ENCODE measurements around the gene MAP3K7.

Gene MAP3K7

DNA sequence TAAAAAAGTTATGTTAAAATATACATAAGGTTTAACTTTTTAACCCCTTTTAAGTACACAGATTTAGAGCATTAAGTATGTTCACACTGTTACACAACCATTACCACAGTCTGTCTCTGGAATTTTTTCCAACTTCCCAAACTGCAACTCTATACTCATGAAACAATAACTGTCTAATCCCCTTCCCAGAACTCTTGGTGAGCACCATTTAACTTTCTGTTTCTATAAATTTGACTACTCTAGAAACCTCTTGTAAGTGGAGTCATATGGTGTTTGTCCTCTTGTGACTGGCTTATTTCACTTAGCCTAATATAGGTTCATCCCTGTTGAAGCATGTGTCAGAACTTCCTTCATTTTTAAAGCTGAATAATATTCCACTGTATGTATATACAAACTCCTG is 98.1 kb downstream of the MAP3K7 start:
- ChIA-PET POLR2A (no interaction called here), CTCF (no interaction called here)
- H3K36me3 ChIP-seq (ENCODE audit: control insufficient read depth in 4 of 4, insufficient read depth in 4 of 4, low read length in 3 of 4), result no peaks in the 10 kb centered on the region

DNA sequence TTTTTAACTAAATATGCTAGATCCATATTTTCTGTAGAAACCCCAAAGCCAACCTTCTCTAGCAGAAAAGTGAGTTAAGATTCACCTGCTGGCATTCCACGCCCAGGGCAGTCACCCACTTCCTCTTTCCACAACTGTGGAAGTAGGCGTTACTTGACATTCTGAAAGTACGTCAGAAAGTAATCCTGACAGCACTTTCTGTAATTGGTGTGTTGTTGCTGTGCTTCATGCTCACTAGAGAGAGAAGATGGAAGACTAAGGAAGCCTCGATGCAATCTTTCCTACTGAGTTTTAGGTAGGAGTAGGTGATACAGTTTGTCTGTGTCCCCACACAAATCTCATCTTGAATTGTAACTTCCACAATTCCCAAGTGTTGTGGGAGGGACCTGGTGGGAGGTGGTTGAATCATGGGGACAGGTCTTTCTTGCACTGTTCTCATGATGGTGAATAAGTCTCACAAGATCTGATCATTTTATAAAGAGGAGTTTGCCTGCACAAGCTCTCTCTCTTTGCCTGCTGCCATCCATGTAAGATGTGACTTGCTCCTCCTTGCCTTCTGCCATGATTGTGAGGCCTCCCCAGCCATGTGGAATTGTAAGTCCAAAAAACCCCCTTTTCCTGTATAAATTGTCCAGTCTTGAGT is 101.1 kb downstream of the MAP3K7 start:
- H3K4me1 ChIP-seq (ENCODE audit: control extremely low read depth in 1 of 4, control insufficient read depth in 4 of 4, insufficient read depth in 4 of 4, low read length in 3 of 4), result no peaks in the 10 kb centered on the region
- ChIA-PET CTCF (interaction anchor here (1.2 kb wide), 1 partner anchor 545 kb away, joined by 3 read pairs; no protein-coding TSS in a partner anchor), POLR2A (no interaction called here)

More for the DNA sequence above, 98.1 kb downstream of the MAP3K7 start:
- Histone ChIP-seq H3K27me3 (replicated peaks in 2 of 5; ENCODE audit: control insufficient read depth in 4 of 5, insufficient read depth in 5 of 5, low read length in 4 of 5) (no peaks in the 10 kb centered on the region), H3K4me1 (ENCODE audit: control extremely low read depth in 1 of 4, control insufficient read depth in 4 of 4, insufficient read depth in 4 of 4, low read length in 3 of 4) (peaks cover 3 to 12% (median 10%) of the 10 kb centered on the region in 4 experiments), H3K27ac (ENCODE audit: insufficient read depth in 1 of 2, low read depth in 1 of 2, low read length in 2 of 2, poor library complexity in 1 of 2, severe bottlenecking in 2 of 2) (no peak overlapping the region), H3K4me3 (ENCODE audit: control insufficient read depth in 1 of 7, extremely low read depth in 1 of 7, insufficient read depth in 4 of 7, low read depth in 2 of 7, low read length in 6 of 7) (no peak overlapping the region), H3K9me3 (ENCODE audit: control extremely low read depth in 1 of 5, control insufficient read depth in 4 of 5, insufficient read depth in 2 of 5, low read depth in 1 of 5, low read length in 4 of 5) (peaks cover 0 to 5% (median 0%) of the 10 kb centered on the region in 5 experiments)
- DNase-seq, result no peak

GRCh38 chr6:90484903-90485302 is 102.0 kb downstream of the MAP3K7 start:
- Histone ChIP-seq H3K9me3 (ENCODE audit: control extremely low read depth in 1 of 5, control insufficient read depth in 4 of 5, insufficient read depth in 2 of 5, low read depth in 1 of 5, low read length in 4 of 5) (peaks cover 0 to 5% (median 0%) of the 10 kb centered on the region in 5 experiments), H3K4me1 (ENCODE audit: control extremely low read depth in 1 of 4, control insufficient read depth in 4 of 4, insufficient read depth in 4 of 4, low read length in 3 of 4) (no peaks in the 10 kb centered on the region), H3K4me3 (ENCODE audit: control insufficient read depth in 1 of 7, extremely low read depth in 1 of 7, insufficient read depth in 4 of 7, low read depth in 2 of 7, low read length in 6 of 7) (no peak overlapping the region), H3K36me3 (ENCODE audit: control insufficient read depth in 4 of 4, insufficient read depth in 4 of 4, low read length in 3 of 4) (no peaks in the 10 kb centered on the region), H3K27me3 (replicated peaks in 2 of 5; ENCODE audit: control insufficient read depth in 4 of 5, insufficient read depth in 5 of 5, low read length in 4 of 5) (no peaks in the 10 kb centered on the region), H3K27ac (ENCODE audit: insufficient read depth in 1 of 2, low read depth in 1 of 2, low read length in 2 of 2, poor library complexity in 1 of 2, severe bottlenecking in 2 of 2) (no peak overlapping the region)
- no peak for DNase-seq
- WGBS (ENCODE audit: insufficient coverage), result 92% methylated on average over 5 of the region's 5 CpGs
- ChIA-PET POLR2A (no interaction called here), CTCF (interaction anchor here (0.6 to 13.1 kb wide), 3 partner anchors 9 to 544 kb away, joined by 3 to 153 read pairs (median 3); no protein-coding TSS in a partner anchor)

More for the DNA sequence above, 101.1 kb downstream of the MAP3K7 start:
- Histone ChIP-seq H3K9me3 (ENCODE audit: control extremely low read depth in 1 of 5, control insufficient read depth in 4 of 5, insufficient read depth in 2 of 5, low read depth in 1 of 5, low read length in 4 of 5) (peaks cover 0 to 5% (median 0%) of the 10 kb centered on the region in 5 experiments), H3K4me3 (ENCODE audit: control insufficient read depth in 1 of 7, extremely low read depth in 1 of 7, insufficient read depth in 4 of 7, low read depth in 2 of 7, low read length in 6 of 7) (no peak overlapping the region), H3K36me3 (ENCODE audit: control insufficient read depth in 4 of 4, insufficient read depth in 4 of 4, low read length in 3 of 4) (no peaks in the 10 kb centered on the region), H3K27me3 (replicated peaks in 2 of 5; ENCODE audit: control insufficient read depth in 4 of 5, insufficient read depth in 5 of 5, low read length in 4 of 5) (no peaks in the 10 kb centered on the region), H3K27ac (ENCODE audit: insufficient read depth in 1 of 2, low read depth in 1 of 2, low read length in 2 of 2, poor library complexity in 1 of 2, severe bottlenecking in 2 of 2) (no peak overlapping the region)
- DNase-seq, result peak in 1 of 3 donors; percentile 63
- 58% methylated on average over 2 of the region's 4 CpGs for WGBS (ENCODE audit: insufficient coverage)

GRCh38 chr6:90484385-90484784 is 102.5 kb downstream of the MAP3K7 start:
- H3K27ac ChIP-seq (ENCODE audit: insufficient read depth in 1 of 2, low read depth in 1 of 2, low read length in 2 of 2, poor library complexity in 1 of 2, severe bottlenecking in 2 of 2), result no peak overlapping the region
- H3K9me3 ChIP-seq (ENCODE audit: control extremely low read depth in 1 of 5, control insufficient read depth in 4 of 5, insufficient read depth in 2 of 5, low read depth in 1 of 5, low read length in 4 of 5), result peaks cover 0 to 5% (median 0%) of the 10 kb centered on the region in 5 experiments
- no peaks in the 10 kb centered on the region for H3K4me1 ChIP-seq (ENCODE audit: control extremely low read depth in 1 of 4, control insufficient read depth in 4 of 4, insufficient read depth in 4 of 4, low read length in 3 of 4)
- ChIA-PET POLR2A (no interaction called here), CTCF (interaction anchor here (0.7 to 13.1 kb wide), 3 partner anchors 8 to 544 kb away, joined by 3 to 153 read pairs (median 7); no protein-coding TSS in a partner anchor)
- DNase-seq, result no peak
- WGBS (ENCODE audit: insufficient coverage), result 90% methylated on average over 2 of the region's 3 CpGs
- H3K36me3 ChIP-seq (ENCODE audit: control insufficient read depth in 4 of 4, insufficient read depth in 4 of 4, low read length in 3 of 4), result no peaks in the 10 kb centered on the region
- no peak overlapping the region for H3K4me3 ChIP-seq (ENCODE audit: control insufficient read depth in 1 of 7, extremely low read depth in 1 of 7, insufficient read depth in 4 of 7, low read depth in 2 of 7, low read length in 6 of 7)
- H3K27me3 ChIP-seq (replicated peaks in 2 of 5; ENCODE audit: control insufficient read depth in 4 of 5, insufficient read depth in 5 of 5, low read length in 4 of 5), result no peaks in the 10 kb centered on the region

DNA sequence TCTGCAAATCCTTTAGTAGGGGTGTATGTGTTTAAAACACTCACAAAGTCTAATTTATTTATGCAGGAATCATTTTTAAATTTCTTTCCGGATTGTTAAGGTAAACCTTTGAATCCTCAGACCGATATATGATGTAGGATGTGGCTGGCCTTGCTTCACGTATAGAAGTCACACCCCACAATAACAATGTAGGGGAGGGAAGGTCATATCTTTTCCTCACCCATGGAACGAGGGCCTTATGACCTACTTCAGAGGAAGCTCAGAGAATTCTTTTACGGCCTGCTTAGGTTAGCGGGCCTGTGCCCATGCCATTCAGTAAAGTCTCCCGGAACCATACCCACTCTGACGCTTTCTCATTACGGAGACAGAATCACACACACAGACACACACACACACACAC is 102.9 kb downstream of the MAP3K7 start:
- Histone ChIP-seq H3K36me3 (ENCODE audit: control insufficient read depth in 4 of 4, insufficient read depth in 4 of 4, low read length in 3 of 4) (no peaks in the 10 kb centered on the region), H3K4me1 (ENCODE audit: control extremely low read depth in 1 of 4, control insufficient read depth in 4 of 4, insufficient read depth in 4 of 4, low read length in 3 of 4) (peaks cover 0 to 3% (median 3%) of the 10 kb centered on the region in 4 experiments), H3K27me3 (replicated peaks in 2 of 5; ENCODE audit: control insufficient read depth in 4 of 5, insufficient read depth in 5 of 5, low read length in 4 of 5) (no peaks in the 10 kb centered on the region), H3K4me3 (ENCODE audit: control insufficient read depth in 1 of 7, extremely low read depth in 1 of 7, insufficient read depth in 4 of 7, low read depth in 2 of 7, low read length in 6 of 7) (no peak overlapping the region), H3K27ac (ENCODE audit: insufficient read depth in 1 of 2, low read depth in 1 of 2, low read length in 2 of 2, poor library complexity in 1 of 2, severe bottlenecking in 2 of 2) (no peak overlapping the region), H3K9me3 (ENCODE audit: control extremely low read depth in 1 of 5, control insufficient read depth in 4 of 5, insufficient read depth in 2 of 5, low read depth in 1 of 5, low read length in 4 of 5) (peaks cover 0 to 5% (median 0%) of the 10 kb centered on the region in 5 experiments)
- POLR2A ChIA-PET, result no interaction called here
- 86% methylated on average over 1 of the region's 9 CpGs for WGBS (ENCODE audit: insufficient coverage)
- CTCF ChIA-PET, result interaction anchor here (1.8 to 13.1 kb wide), 2 partner anchors 9 to 543 kb away, joined by 7 to 153 read pairs; no protein-coding TSS in a partner anchor
- DNase-seq, result no peak

DNA sequence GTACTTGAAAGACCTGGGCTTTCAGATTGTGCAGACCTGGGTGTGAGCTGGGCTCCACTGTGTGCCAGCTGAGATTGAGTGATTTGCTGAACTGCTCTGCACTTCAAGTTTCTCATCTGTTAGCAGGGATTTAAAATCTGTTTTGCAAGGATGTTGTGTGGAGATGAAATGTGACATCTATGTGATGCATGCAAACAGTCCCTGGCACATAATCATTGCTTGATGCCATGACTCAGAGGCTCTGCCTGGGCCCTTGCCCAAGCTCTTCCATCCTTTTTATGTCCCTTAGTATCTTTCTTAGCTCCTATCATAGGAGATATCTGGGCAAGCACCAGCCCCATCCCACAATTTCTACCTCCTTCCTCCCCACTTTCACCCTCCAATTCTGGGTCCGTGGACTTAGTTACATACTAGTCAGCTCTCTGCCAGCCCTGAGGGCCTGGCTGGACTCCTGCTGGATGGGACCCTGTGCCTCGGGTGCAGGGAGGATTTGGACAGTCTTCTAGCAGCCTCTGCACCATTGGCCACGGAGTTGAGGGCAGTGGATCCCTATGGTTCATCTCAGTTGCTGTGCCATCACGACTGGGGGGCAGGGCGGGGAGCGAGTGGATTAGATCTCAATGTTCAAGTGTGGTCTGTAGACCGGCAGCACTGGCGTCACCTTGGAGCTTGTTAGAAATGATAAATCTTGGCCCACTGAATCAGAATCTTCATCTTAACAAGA is 103.6 kb downstream of the MAP3K7 start:
- H3K27ac ChIP-seq (ENCODE audit: insufficient read depth in 1 of 2, low read depth in 1 of 2, low read length in 2 of 2, poor library complexity in 1 of 2, severe bottlenecking in 2 of 2), result no peak overlapping the region
- H3K27me3 ChIP-seq (replicated peaks in 2 of 5; ENCODE audit: control insufficient read depth in 4 of 5, insufficient read depth in 5 of 5, low read length in 4 of 5), result no peaks in the 10 kb centered on the region
- POLR2A ChIA-PET, result no interaction called here
- H3K9me3 ChIP-seq (ENCODE audit: control extremely low read depth in 1 of 5, control insufficient read depth in 4 of 5, insufficient read depth in 2 of 5, low read depth in 1 of 5, low read length in 4 of 5), result peaks cover 0 to 5% (median 0%) of the 10 kb centered on the region in 5 experiments
- no peak for DNase-seq
- H3K4me1 ChIP-seq (ENCODE audit: control extremely low read depth in 1 of 4, control insufficient read depth in 4 of 4, insufficient read depth in 4 of 4, low read length in 3 of 4), result peaks cover 0 to 4% (median 4%) of the 10 kb centered on the region in 4 experiments
- WGBS (ENCODE audit: insufficient coverage), result 94% methylated on average over 6 of the region's 8 CpGs
- CTCF ChIA-PET, result interaction anchor here (1.8 to 13.1 kb wide), 2 partner anchors 9 to 542 kb away, joined by 7 to 153 read pairs; no protein-coding TSS in a partner anchor
- H3K36me3 ChIP-seq (ENCODE audit: control insufficient read depth in 4 of 4, insufficient read depth in 4 of 4, low read length in 3 of 4), result no peaks in the 10 kb centered on the region
- H3K4me3 ChIP-seq (ENCODE audit: control insufficient read depth in 1 of 7, extremely low read depth in 1 of 7, insufficient read depth in 4 of 7, low read depth in 2 of 7, low read length in 6 of 7), result no peak overlapping the region

DNA sequence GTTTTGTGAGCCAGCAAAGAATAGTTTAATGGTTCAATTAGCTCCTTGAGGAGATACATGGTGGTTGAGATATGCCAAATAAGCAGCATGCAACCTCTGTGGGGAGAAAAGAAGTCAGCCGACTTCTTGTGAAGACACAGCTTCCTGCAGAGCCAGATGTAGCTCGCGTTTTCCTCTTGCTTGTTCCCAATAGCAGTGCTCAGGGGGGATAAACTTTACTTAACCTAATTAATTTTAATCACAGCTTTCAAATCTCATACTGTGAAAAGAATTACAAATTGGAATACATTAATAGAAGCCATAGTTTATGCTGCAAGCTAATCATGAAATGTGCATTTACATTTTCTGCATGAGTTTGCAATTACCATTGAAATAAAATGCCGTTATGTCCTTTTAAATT is 106.2 kb downstream of the MAP3K7 start:
- ChIA-PET POLR2A (no interaction called here), CTCF (interaction anchor here (0.9 to 13.1 kb wide), 9 partner anchors 11 to 540 kb away, joined by 3 to 153 read pairs (median 5); no protein-coding TSS in a partner anchor)
- WGBS (ENCODE audit: insufficient coverage), result 100% methylated on average over 1 of the region's 4 CpGs
- Histone ChIP-seq H3K4me3 (ENCODE audit: control insufficient read depth in 1 of 7, extremely low read depth in 1 of 7, insufficient read depth in 4 of 7, low read depth in 2 of 7, low read length in 6 of 7) (no peak overlapping the region), H3K4me1 (ENCODE audit: control extremely low read depth in 1 of 4, control insufficient read depth in 4 of 4, insufficient read depth in 4 of 4, low read length in 3 of 4) (peaks cover 0 to 4% (median 4%) of the 10 kb centered on the region in 4 experiments), H3K27me3 (replicated peaks in 2 of 5; ENCODE audit: control insufficient read depth in 4 of 5, insufficient read depth in 5 of 5, low read length in 4 of 5) (no peaks in the 10 kb centered on the region), H3K36me3 (ENCODE audit: control insufficient read depth in 4 of 4, insufficient read depth in 4 of 4, low read length in 3 of 4) (no peaks in the 10 kb centered on the region), H3K9me3 (ENCODE audit: control extremely low read depth in 1 of 5, control insufficient read depth in 4 of 5, insufficient read depth in 2 of 5, low read depth in 1 of 5, low read length in 4 of 5) (peaks cover 0 to 2% (median 0%) of the 10 kb centered on the region in 5 experiments), H3K27ac (ENCODE audit: insufficient read depth in 1 of 2, low read depth in 1 of 2, low read length in 2 of 2, poor library complexity in 1 of 2, severe bottlenecking in 2 of 2) (no peak overlapping the region)
- no peak for DNase-seq
